Measurements from ENCODE around the gene PTPN18.

The PTPN18 gene

DNA sequence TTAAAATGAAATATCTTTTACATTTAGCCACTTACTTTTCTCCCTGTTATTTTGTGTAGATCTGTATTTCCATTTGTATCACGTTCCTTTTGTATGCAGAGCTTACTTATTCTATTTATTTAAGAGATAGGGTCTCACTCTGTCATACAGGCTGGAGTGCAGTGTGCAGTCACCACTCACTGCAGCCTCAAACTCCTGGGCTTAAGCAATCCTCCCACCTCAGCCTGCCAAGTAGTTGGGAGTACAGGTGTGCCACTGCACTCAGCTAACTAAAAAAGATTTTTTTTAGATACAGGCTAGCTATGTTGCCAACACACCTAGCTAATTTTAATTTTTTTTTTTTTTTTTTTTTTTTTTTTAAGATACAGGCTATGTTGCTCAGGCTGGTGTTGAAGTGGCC, 10.9 kb downstream of the PTPN18 start:
- DNase-seq (ENCODE audit: low spot score): no peak

DNA sequence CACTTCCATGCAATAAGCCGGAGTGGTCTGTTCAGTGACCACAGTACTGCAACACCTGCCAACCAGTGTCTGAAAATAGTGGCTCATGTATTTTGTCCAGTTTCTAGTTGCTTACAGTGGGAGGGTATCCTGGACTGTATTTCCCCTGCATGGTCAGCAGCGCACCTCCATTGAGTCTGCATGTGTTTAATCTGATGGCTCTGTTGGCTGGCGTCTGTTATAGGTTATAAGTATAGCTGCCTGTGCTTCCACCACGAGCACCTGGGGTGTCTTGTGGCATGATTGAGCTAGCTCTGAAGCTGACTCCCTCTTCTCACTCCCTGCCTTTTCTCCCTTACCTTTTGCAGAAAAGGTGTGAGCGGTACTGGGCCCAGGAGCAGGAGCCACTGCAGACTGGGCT, 12.9 kb downstream of the PTPN18 start:
- DNase-seq (ENCODE audit: low spot score): no peak

DNA sequence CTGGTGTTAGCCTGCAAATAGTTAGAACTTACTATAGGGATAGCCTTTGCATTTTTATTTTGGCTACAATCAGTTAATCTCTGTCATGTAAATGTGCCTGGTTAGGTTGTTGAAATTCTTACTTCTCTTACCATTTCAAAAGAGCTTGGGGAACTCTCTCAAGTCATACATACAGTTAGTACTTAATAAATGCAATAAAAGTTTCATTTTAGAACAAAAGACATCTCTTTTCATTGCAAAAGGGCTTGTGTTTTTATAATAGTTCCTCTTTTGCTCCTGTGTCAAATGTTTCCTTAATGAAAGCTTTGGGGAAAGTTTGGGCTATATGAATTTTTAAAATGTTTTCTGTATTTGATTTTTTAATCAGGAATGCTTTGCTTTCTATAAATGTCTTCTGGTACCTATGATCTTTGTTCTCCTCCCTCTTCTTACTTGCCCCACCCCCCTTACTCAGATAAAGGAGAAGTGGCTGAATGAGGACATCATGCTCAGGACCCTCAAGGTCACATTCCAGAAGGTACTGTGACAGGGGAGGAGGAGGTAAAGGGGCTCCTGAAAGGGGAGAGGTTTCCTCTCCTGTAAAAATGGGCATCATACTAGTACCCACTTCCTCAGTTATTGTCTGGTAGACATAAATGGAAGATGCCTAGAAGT, 13.6 kb downstream of the PTPN18 start:
- no peak for DNase-seq (ENCODE audit: low spot score)

DNA sequence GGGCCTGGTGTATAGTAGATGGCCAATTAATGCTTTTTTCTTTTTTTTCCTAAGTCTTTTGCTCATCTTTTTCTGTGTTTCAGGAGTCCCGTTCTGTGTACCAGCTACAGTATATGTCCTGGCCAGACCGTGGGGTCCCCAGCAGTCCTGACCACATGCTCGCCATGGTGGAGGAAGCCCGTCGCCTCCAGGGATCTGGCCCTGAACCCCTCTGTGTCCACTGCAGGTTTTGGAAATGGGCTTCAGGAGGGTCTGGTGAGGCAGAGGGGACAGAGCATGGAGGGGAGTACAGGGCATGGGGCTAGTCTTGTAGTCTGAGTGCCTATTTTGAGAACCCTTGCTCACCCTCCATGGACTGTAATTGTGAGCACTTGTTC, 14.1 kb downstream of the PTPN18 start:
- no peak for DNase-seq (ENCODE audit: low spot score)

DNA sequence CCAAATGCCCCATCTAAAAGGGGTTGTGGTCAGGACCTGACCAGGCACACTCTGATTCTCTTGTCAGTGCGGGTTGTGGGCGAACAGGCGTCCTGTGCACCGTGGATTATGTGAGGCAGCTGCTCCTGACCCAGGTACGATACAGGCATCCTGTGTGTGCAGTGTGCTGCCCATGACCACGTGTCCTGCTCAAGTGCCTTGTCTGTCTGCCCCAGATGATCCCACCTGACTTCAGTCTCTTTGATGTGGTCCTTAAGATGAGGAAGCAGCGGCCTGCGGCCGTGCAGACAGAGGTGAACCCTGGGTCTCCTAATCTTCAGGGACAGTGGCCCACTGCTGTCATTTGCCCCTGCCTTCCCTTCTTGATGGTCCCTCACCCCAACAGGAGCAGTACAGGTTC, 14.6 kb downstream of the PTPN18 start:
- no peak for DNase-seq (ENCODE audit: low spot score)

DNA sequence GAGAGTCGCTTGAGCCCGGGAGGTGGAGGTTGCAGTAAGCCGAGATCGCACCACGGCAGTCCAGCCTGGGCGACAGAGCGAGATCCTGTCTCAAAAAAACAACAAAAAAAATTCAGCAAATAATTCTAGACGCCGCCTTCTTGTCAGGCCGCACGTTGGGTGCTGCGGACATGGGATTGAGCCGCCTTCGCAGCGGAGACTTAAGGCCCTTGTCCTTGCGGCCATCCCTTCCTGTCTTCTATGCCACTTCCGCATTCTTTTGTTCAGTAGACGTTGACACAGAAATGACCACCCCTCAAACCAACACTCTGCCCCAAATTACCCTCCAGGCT, 15.8 kb downstream of the PTPN18 start:
- no peak for DNase-seq (ENCODE audit: low spot score)

DNA sequence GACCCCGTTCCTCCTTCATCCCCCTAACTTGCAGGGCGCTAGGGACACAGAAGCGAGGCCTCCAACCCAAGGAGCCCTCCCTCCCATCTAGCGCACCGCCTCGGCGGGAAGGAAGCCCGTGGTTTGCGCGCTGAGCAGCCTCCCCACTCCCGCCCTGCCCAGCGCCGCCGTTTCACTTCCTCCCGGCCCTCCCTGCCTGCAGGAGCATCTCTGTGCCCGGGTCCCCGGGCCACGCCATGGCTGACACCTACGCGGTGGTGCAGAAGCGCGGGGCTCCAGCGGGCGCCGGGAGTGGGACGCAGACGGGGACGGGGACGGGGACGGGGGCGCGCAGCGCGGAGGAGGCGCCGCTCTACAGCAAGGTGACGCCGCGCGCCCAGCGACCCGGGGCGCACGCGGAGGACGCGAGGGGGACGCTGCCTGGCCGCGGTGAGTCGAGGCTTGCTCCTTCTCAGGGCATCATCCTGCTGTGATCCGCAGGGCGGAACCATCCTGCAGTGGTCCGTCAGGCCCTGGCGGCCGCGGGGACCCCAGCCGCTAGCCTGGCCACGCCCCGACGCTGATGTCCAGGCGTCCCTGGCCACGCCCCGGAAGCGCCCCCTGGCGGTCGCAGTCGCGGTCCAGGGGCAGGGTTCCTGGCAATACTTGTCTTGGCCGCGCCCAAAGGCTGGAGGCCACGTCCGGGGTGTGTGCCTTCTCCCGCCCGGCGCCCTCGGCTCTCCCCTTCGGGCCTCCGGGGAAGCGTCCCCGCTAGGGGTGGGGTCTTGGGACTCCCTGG, 16.4 kb downstream of the PTPN18 start:
- no peak for DNase-seq (ENCODE audit: low spot score)

DNA sequence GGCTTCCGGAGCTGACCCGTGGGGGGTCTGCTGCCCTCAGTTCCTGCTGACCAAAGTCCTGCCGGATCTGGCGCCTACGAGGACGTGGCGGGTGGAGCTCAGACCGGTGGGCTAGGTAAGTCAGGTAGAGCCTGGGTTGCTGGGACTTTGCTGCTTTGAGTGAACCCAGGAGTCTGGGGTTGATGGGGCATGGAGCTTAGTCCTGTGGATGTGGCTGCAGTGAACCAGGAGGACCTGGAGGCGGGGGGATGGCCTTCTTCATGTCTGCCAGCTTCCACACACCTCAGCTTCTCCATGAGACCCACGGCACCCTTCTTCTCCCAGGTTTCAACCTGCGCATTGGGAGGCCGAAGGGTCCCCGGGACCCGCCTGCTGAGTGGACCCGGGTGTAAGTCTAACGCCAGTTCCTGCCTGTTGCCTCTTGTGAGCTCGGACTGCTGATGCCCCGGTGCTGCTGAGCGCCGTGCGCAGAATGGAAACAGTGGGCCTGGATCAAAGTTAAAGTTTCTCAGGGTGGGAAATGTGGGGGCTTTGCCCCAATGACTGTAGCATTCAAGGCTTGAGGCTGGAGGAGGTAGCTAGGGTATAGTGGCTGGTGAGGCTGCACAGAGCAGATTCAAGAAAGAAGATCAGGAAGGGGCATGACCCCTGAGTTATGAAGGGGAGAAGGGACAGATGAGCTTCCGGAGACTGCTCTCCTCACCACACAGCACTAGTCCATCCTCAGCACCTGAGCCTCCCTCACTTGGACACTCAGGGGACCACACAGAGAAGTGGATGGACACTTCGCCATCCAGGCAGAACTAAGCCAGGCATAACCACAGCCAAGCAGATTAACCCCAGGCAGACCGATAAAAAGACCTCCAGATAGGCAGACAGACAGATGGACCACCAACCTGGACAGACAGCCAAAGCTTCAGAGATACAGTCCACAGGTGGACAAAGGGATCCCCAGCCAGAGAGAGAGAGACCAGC, 17.3 kb downstream of the PTPN18 start:
- no peak for DNase-seq (ENCODE audit: low spot score)

DNA sequence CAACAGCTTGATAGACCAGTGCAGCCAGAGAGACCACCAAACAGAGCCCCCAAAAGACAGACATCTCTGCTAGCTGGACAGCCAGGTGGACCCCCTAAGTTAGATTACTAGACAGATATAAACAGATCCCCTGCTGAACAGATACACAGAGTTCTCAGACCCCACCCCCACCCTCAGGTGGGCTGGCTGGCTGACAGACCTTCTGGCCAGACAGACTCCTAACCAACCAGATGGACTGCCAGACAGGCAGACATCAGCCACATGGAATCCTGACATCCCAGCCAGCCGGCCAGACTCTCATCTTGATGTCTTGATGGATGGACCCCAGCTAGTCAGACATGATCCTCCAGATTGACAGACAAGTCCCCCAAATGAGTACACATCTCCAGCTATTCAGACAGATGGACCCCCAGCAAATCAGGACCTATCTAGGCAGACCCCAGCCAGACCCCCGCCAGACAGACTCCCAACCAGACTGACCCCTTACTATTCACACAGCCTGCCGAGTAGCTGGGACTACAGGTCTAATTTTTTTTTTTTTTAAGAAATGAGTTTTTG, 18.0 kb downstream of the PTPN18 start:
- no peak for DNase-seq (ENCODE audit: low spot score)

DNA sequence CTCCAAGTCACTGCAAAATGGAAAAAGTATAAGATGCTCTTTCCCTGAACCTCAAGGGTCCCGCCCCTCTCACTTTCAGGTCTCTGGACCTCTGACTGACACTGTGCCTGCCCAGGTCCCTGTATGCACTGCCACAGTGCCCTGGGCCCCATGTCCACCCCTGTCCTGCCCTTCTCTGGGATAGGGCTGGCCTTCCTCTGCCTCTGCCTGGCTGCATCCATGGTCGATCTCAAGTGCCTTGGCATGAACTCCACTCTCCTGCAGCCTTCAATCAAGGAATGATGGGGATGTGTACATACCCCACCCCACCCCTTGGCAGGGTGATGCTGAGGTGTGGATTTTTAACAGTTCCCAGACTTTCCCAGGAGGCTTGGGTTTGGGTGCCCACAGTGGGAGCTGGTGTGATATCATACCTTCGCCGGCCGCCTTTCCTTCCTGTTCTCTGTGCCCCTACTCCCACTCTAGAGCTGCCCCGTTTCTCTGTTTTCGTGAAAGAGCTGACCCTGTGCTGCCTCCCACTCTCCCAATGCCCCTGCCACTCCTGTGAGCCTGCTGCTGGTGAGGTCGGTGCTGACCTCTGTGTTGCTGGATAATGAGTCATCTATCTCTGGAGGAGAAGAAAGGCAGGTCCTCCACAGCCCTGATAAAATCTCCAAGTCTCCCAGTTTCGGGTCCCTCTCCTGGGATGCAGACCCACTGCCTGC, 18.9 kb downstream of the PTPN18 start:
- DNase-seq (ENCODE audit: low spot score): no peak

DNA sequence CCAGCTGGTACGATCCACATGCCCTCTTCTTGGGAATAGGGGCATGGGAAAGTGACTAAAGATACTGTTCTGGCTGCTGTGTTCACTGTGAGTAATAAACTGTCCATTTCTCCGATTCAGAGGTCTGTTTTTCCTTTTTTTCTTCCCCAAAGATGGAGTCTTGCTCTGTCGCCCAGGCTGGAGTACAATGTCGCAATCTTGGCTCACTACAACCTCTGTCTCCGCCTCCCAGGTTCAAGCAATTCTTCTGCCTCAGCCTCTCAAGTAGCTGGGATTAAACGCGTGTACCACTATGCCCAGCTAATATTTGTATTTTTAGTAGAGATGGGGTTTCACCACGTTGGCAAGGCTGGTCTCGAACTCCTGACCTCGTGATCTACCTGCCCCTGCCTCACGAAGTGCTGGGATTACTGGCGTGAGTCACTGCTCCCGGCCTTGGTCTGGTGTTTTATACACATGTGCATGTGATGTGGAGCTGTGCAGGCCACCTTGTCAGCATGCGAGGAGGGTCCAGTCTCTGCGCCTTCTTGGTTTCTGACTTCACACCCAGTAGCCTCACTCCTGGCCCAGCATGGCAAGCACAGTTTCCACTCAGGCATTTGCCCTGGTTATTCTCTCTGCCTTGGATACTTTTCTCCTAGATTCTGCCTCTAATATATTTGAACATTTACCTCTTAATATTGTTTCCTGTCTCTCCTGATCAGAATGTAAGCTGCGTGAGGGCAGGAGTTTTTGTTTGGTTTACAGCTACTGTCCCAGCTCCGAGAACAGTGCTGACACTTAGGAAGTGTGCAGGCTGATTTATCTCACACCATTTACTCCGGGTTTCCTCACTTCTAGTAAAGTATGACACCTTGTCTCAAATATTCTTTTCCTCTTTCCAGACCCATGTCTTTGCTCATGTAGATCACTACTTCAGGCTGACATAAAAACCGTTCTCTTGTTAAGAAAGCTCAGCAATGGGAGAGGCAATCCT, 19.7 kb downstream of the PTPN18 start:
- no peak for DNase-seq (ENCODE audit: low spot score)

DNA sequence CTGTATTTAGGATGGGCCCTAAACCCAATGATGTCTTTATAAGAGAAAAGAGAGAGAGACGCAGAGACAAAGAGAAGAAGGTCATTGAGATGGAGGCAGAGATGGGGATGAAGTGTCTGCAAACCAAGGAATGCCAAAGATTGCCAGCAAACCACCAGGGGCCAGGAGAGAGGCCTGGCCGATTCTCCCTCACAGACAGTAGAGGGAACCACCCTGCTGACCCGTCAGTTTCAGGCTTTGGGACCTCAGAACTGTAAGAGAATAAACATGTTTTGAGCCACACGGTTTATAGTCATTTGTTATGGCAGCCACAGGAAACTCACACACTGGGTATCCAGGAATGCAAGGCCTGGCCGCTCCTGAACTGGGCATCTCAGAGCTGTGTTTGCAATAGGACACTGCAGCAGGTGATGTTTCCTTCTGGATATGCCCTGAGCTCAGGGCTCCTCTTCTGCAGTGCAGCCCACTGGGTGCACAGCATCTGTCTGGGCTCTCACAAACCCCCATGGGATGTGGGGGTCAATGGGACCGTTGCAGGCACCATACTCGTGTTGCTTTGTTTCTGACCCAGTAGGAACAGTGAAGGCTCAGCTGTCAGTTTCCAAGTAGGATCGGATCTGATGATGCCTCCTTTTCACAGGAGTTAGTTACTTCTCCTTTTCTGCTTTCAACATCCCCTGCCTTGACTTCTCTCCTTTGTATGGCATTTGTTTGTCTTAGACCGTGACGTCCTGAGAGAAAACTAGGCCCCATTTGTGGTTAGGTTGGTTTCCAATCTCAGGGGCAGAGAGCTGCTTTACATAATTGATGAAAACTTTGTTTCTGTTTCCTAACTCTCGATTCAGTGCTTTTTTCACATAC, 20.8 kb downstream of the PTPN18 start:
- DNase-seq (ENCODE audit: low spot score): no peak

DNA sequence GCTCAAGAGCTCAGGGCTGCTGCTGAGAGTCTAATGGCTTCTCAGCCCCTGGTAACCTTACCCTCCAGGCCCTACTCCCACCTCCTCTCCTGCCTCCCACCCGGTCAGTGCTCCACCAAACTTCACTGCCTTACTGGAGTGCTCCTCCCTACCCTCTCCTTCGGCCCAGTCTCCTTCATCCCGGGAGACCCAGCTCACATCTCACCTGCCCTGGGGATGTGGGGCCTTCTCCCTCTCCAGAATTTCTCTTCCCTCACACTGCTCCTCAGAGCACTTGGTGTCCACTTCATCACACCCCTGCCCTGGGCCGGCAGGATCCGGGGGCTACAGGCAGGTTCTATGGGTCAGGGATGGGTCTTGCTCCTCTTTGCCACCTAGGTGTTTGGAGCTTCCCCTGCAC, 21.6 kb downstream of the PTPN18 start:
- no peak for DNase-seq (ENCODE audit: low spot score)

DNA sequence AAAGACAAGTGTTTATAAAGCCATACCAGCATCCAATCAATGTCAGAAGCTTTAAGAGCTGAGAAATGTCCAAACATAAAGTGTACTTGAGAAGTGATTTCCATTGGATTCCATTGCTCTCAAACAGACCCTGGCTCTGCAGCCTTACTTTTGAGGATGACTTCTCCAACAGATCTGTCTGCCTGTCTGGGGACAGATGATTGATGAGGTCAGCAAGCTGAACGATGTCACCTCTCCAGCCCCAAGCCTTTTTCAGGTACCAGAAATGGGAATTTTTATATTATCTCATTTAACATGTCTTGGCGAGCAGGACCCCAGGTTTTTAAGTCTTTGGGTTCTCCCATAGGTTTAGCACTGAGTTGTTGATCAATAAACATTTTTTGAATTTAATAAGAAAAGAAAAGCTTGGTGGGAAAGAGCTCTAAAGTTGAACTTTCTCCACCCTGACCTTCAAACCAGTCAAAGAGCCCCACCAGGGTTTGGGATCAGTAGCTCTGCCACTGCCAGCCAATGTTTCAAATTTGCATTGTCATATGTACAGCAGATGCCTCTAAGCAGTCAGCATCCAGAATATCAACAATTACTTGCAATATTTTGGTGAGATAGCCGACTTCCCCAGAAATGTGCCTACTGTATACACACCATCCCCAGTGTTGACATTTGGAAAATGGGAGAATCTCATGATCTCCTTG, 22.5 kb downstream of the PTPN18 start:
- no peak for DNase-seq (ENCODE audit: low spot score)

DNA sequence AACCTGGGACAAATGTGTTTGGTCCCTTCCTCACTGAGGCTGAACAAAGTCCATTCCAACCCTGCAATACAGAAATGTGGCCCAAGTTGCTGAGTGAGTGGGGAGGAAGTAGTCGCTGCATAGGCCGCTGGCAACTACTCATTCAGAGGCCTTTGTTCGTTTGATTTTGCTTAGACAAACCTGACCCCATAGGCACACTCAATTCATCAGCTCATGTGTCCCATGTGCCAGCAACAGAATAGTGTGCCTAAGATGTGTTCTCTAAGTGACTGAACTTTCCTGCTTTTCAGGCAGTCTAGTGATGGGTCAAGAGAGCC, 23.0 kb downstream of the PTPN18 start:
- DNase-seq (ENCODE audit: low spot score): no peak

DNA sequence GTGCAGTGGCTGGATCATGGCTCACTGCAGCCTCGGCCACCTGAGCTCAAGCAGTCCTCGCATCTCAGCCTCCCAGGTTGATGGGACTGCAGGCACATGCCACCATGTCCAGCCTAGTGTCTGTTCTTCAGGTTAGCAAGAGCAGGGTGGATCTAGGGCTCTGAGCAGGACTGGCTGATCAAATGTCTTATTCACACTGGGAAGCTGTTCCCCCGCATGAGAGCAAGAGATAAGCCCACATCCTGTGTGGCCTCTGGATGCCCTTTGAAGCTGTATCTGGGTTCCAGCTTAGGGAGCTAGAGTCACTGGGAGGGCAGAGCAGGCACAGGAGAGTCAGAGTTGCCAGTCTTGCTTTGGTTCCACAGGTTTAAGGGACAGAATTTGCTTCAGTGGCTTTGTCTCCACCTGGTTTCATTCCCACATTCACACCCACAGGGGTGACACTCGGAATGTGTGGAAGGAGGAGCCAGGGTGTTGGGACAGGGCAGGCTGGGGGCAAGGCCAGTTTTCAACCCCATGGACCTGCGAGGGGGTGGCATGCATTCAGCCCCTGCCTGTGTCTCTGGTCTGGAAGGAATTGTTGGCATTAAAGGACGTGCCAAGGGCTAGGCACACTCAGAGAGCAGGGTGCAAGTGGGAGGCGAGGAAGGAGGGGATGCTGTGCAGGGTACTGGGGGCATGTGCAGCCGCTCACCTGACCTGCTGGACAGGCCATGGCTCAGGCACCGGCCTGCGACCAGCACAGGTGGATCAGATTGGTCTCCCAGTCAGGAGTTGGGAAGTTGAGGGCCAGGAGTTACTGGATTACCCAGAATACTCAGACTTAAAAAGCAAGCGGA, 24.5 kb downstream of the PTPN18 start:
- DNase-seq (ENCODE audit: low spot score): no peak

DNA sequence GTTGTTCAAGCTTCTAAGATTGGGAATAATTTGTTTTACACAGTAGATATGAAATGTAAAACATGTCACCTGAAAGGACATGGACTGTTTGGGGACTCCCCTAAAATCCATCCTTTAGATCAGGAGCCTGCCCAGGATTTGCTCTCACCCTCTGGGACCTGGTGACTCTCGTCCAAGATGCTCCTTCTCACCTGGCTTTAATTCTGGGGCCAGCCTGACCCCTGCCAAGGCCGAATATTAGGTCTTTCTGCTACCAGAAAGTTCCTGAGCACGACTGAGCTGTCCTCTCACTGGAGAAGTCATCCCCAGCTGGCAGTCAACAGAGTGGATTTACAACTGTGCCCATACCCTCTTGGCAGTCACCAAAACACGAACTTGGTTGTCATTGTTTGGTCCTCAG, 25.3 kb downstream of the PTPN18 start:
- no peak for DNase-seq (ENCODE audit: low spot score)

DNA sequence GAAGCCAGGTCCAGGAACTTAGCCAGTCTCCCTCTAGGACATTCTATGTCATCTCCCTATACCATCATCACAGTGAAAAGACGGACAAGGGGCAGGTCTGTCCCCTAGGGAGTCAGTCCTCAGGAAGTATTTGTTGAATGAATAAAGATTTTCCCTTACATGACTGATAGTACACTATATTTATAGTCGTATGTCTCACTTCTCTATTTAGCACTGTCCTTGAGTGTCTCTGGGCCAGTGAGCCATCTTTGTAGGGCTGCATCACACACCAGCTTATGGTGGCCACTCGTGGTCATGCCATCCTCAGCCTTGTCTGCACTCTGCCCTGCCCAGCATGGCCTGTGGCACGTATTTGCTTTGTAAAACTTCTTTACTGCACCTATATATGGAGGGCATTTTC, 25.8 kb downstream of the PTPN18 start:
- DNase-seq (ENCODE audit: low spot score): no peak
